ENCODE results near the gene LHFPL2.

The LHFPL2 gene

GRCh38 chr5:78540335-78541085 is 108.1 kb downstream of the LHFPL2 start:
- no peak for DNase-seq

- no peak for DNase-seq
These were observed 110.2 kb downstream of the LHFPL2 start for GRCh38 chr5:78538240-78538850.

DNA sequence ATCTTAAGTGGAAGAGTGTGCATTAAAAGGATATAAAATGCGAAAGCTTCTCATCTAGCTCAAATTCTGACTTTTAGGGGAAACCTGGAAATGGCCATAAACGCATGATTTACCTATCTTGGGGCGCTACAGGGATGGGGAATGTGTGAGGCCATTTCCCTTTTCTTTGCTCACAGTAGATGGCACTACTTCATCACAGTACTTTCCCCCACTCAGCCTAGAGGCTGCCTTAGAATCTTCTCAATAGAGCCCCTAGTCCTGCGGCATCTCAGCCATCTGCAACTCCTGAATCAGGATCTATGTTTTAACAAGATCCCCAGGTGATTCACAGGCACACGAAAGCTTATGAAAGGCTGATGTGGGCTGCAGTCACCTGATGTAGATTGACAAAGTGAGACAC is 110.8 kb downstream of the LHFPL2 start:
- no peak for DNase-seq

DNA sequence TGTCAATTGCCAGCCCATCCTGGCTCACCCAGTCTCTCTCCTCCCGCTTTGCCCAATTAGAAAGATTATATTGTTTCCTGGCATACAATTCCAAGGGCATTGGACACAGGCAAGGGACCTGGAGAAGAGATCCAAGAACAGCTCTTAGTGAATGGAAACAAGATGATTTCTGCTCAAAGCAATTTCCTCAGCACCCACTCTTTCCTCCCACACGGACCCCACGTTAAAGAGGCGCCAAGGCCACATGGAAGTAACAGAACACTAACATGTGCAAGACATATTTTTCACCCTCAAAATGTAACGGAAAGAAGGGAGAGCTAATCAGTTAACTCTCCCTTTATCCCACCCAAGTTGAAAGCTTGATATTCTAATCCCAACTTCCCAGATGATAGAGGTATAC is 111.2 kb downstream of the LHFPL2 start:
- no peak for DNase-seq

- DNase-seq, result no peak
These were observed 111.8 kb downstream of the LHFPL2 start for GRCh38 chr5:78536661-78537196.

DNA sequence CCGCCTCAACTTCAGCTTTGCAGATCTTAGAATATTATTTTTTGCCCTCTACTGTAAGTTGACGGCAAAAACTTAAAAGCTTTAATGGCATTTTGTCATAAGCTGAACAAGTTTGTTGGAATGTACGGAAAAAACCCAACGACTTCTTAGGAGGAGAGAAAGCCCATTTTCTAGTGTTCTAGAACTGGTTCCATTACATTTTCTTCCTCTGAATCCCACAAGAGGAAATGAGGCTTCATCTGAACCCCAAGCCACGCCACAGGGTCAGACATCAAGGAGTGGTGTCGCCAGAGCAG is 113.7 kb downstream of the LHFPL2 start:
- DNase-seq, result no peak

DNA sequence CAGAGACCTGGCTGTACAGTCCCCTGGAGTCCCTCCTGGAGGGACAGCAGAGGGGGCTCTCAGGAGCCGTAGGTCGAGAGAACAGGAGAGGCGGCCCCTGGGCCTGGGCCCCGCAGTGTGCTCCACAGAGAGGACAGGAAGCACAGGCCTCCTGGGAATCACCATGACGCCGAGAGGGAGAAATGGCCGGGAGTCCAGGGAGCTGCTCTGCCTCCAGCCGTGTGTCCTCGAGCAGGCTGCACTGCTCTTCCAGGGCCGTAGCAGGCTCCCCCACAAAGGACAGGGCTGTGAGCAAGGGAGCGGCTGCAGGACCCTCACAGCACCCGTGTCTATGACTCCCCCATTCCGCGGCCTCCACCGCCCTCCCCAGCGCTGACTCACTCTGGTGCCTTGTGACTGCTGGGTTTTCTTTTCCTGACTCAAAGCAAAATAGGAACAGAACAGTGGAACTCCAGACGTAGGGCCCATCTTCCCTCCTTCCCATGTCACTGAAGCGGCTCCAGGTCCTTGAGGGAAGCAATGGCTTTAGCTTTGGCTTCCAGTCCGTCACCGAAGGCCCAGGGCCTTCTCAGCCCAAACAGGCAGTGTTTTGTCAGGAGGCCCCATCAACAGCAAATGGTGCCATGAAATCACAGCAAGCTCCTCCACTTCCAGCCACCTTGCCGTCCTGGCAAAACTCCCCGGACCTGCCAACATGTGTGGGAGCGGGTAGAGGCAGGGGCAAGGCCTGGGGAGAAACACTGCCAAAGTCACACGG is 114.2 kb downstream of the LHFPL2 start:
- DNase-seq, result no peak

DNA sequence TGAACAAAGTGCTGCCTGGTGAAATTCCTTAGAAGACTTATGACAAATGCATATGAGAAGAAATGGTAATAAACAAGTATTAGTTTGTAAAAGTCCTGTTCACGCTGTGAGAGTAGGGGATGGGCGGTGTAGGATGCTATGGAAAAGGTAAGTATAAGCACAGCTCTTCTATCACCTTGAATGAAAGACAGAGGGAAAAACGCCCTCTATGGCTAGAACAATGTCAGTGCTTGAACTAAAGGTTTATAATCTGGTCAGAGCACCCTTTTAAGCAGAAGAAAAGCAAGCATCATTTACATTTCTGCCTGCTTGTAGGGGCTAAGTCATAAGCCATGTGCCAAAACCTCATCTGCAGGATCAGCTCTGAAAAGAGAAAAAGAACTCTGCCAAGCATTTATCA is 115.2 kb downstream of the LHFPL2 start:
- DNase-seq, result no peak

DNA sequence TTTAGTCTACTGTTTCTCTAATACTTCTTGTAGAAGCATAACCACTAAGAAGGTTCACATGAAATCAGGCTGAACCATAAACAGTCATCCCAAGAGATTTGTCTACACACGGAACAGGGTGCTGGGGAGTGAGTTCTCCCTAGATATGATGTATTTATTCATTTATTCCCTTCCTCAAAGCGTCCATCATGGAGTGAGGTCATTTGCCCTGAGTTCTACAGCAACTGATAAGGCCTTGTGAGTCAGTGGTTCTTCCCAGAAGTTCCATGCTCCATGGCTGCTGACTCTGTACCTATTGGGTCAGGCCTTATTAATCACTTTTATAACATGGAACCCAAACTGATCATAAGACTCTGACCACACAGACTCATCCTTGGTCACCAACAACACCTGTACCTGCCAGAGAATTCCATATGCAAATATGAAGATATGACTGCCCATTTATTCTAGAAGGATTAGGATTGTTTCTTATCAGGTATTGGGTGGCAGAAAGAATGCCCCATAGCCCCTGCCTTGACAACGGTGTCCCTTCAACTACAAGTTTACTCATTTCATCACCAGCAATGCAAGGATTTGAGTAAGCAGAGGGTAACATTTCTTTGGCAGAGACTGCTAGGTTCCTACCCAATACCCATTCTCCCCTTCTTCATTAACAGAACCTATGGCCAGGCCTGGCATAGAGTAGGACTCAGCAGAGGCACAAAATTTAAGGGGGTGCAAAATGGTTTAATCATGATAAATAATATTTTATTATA is 118.1 kb downstream of the LHFPL2 start:
- no peak for DNase-seq

DNA sequence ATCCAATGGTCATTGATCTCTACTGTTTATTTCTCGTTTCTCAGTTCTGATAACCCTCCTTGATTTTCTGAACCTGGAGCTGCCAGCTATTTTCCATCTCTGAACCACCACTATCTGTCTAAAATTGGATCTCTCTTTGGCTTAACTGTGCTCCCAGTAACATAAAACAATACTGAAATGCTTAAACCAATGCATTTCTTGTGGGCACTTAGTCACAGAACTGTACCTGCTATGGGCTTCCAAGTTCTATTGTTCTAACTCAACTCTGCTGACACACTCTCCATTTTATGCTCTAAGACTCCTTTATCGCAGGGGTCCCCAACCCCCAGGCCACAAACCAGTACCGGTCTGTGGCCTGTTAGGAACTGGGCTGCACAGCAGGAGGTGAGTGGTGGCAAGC is 120.6 kb downstream of the LHFPL2 start:
- no peak for DNase-seq

DNA sequence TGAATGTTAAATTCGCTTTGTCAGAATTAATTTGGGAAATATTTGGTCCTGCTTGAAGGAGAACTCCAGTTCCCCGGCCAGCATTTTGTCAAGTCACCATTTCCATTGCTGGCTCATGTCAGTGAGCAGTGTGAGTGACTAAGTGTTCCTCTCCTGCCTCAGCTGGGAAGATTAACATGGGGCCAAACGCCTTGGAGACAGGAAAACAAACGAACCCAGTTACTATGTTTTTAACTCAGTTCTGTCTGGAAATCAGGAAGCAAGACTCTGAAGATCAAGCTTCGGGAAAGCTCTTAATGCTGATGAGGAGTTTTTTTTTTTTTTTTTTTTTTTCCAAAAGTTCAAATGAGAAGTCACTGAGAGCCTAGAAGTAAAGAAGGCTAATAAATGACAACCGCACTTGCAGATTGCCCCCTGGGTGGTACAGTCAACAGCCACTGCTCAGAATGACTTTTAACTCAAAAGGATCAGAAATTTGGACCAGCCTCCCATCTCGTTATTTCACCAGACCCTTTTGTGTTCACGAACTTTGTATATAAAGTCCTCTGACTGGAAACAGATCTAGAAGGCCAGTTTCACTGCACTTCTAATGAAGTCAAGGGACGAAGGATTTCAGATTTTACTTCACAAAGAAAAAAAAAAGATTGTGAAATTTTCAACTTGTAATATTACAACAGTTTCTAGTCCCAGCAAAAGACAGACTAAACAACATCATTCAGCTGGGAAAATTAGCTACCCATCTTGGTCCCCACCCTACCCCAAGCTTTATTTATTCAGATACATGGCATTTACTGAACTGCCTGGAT is 121.3 kb downstream of the LHFPL2 start:
- peak; percentile 51 for DNase-seq

DNA sequence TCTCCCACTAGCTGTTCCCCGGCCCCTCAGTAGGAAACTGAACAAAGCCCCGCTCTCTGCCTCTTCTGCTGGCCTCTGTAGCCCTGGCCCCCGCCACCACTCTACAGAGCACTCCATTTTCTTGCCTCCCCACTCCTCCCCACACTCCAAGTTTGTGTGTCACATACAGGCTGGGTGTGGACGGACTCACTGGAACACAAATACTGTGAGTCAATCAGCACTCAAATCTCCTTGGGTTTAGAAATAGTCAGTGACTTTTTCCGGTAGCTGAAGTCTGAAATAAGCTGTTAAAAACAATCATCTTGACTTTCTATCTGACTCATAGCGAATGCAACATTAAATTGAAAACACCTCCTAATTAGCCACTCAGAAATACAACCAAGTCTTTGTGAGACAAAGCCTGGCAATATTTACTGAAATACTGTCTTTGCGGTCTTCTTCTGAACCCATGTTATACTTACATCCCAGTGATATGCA is 122.5 kb downstream of the LHFPL2 start:
- no peak for DNase-seq

DNA sequence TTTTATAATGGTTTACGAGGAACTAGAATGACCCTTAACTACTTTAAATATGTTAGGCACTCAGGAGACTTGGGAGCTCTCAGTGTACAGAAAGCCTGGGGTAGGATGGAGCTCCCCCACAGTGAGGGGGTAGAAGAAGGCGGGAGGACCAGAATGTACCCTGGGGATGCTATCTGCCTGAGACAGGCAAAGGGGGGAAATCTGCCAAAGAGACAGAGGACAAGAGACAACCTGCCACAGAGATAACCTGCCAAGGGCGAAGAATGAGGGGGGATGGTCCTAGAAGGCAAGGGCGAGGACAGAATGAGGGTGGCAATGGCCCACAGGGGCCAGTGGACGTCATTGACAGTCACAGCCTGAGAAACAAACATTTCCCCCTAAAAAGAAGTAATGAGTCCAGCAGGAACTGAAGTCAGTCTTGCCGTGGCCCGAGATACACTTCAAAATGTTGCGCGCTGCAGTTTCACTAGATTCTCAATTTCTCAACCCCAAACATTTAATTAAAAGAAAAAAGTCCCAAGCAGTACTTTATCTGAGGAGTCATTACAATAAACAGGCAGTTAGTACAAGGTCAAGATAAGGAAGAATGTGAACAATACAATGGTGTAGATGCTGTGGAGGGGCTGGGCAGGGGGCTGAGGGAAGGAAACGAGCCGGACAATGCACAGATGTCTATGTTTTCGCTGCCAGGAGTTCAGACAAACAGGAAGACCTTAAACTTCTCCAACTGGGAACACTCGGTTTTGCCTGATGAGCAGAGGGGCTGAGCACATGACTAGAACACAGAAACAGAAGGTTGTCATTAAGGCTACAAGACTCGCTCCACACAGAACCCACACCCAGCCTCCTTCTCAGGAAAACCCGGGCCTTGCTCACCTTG is 125.0 kb downstream of the LHFPL2 start:
- DNase-seq, result no peak

GRCh38 chr5:78522476-78523260 is 125.9 kb downstream of the LHFPL2 start:
- no peak for DNase-seq

- DNase-seq, result no peak
These were observed 127.1 kb downstream of the LHFPL2 start for GRCh38 chr5:78521455-78521854.

- DNase-seq, result no peak
These were observed 129.2 kb downstream of the LHFPL2 start for GRCh38 chr5:78519198-78519941.

GRCh38 chr5:78518365-78519197 is 130.0 kb downstream of the LHFPL2 start:
- no peak for DNase-seq

GRCh38 chr5:78515670-78516069 is 132.9 kb downstream of the LHFPL2 start:
- no peak for DNase-seq

Data from GOT3 (cell line).